Posterior vena cava (tissue), 2 donors: Measurements from ENCODE around the gene TAS2R41. TPM values are rescaled to one million over a fixed set of nuclear protein-coding genes. Genes with fewer than 3 reads are reported as not detected.

Experiments used
- DNase-seq: peaks from one replicate; pipeline ENCODE4 v3.0.0-alpha.2; 2020; ENCODE audit warnings: low spot score
- intact Hi-C, 2 donors: fragments of 100-400 bp; cut with DNase I; formaldehyde crosslinking; loops; one replicate each; pipeline versions ENCODE4 v1.14.1 to v1.14.2; 2022 to 2023
- long read RNA-seq, 2 donors: library from polyadenylated mRNA; unstranded; transcript quantifications; one replicate each; pipeline ENCODE4 v2.0.0, GENCODE V29; 2020 to 2021
- total RNA-seq, 2 donors: library from RNA; stranded (reverse); fragmentation: NEBNext Ultra II Directional; extraction: Animal tissue kit (Norgen Biotek cat#: 25700); gene quantifications; one replicate each; pipeline ENCODE4 v1.2.1, GENCODE V29; 2021
- donor health status: DM: yes; HTN: yes; CAD: no.
- donor health status: DM: yes; HTN: yes; CAD: no.

The TAS2R41 gene, protein sequence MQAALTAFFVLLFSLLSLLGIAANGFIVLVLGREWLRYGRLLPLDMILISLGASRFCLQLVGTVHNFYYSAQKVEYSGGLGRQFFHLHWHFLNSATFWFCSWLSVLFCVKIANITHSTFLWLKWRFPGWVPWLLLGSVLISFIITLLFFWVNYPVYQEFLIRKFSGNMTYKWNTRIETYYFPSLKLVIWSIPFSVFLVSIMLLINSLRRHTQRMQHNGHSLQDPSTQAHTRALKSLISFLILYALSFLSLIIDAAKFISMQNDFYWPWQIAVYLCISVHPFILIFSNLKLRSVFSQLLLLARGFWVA
- total RNA-seq: under 1 TPM; 0.46 to 0.81 TPM
- long read RNA-seq, donor 1: 0 reads
- long read RNA-seq, donor 2: 0 reads

DNA sequence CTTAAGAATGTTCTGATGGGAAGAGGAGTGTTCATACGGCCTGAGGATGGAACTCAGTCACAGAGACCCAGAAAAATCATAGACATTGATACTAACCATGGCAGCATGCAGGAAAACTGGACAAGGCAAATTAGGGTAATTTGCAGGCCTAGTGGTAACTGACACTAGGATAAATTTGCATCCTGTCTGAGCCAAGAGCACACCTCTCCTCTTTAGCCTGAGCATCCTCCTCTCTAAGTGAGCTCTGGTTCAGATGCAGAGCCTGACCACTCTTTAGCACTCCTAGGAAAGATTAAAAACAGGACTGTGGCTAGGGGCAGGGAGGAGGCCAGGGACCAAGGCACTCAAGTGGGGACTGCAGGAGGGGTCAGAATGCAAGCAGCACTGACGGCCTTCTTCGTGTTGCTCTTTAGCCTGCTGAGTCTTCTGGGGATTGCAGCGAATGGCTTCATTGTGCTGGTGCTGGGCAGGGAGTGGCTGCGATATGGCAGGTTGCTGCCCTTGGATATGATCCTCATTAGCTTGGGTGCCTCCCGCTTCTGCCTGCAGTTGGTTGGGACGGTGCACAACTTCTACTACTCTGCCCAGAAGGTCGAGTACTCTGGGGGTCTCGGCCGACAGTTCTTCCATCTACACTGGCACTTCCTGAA lies at the start of gene TAS2R41:
Gene TAS2R41 (plus strand): TSS at position 373 of the 650 bp plus-strand sequence. CDS start 0 bp downstream, at position 373.
- intact Hi-C loops: no loop called here
- no peak for DNase-seq

DNA sequence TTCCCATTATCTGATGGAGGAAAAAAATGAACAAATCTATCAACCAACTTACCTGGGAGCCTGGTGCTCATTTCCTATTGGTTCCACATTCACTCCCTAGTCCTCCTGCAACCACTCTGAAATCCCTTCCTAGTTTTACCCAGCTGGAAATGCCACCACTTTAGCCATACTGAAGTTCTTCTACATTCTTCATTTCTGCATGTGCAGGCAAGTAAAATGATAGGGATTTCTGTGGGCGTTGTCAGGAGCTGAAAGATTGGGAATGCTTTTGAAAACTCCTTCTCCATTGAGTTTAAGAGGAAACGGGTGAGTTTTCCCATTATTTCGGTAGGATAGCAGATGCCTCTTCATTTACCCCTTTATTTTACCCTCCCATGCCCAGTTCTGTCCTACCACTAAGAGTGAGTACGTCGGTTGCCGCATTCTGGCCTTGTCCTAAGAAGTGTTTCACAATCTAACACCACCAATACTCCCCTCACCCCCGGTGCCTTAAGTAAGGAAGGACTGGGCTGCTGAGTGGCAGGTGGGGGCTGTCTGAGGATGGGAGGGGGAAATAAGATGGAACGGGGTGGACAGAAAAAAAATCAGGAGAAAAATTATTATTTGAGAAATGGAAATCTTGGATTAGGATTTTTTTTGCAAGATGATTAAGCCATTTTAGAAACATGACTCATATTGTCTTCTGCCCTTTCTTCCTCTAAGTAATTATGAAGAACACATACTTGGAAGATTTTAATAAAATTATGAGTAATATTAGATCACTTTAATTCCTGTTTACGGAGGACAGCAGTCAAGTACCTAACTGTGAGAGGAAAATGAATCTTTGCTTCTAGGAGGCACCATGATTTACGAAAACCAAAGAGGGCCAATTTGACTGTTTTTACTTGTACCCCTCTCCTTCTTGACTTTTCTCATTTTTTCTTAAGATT lies 47.6 kb upstream of the TAS2R41 start:
- no peak for DNase-seq
- intact Hi-C loops: no loop called here

GRCh38 chr7:143431109-143431508 lies 46.6 kb upstream of the TAS2R41 start:
- intact Hi-C loops: no loop called here

GRCh38 chr7:143433759-143434158 lies 43.9 kb upstream of the TAS2R41 start:
- DNase-seq: no peak
- intact Hi-C loops: no loop called here

More at GRCh38 chr7:143431109-143431508, 46.6 kb upstream of the TAS2R41 start:
- no peak for DNase-seq

DNA sequence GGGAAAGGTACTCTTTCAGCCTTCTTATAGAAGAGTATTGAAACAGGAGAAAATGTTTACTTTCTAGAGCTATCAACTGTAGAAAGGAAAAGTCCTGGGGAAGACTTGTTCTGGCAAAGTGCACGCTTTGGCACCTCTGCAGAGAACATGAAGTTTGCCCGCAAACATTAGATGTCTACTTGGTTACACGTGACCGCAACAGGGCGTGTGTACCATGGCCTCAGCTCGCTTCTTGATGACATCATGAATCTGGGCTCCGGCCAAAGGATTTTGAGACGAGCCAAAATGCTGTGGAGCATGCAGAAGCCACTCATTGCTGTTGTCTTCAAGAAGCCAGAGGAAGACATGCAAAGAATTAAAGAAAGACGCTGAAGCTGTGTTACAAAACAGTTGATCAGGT lies 43.0 kb upstream of the TAS2R41 start:
- peak; percentile 88 for DNase-seq

GRCh38 chr7:143435266-143435665 lies 42.4 kb upstream of the TAS2R41 start:
- intact Hi-C loops: no loop called here
- no peak for DNase-seq

More for the DNA sequence above, 43.0 kb upstream of the TAS2R41 start:
- intact Hi-C loops: no loop called here

- intact Hi-C loops: no loop called here
- no peak for DNase-seq
Observed at GRCh38 chr7:143436325-143436946, 41.2 kb upstream of the TAS2R41 start.

GRCh38 chr7:143437578-143437977 lies 40.1 kb upstream of the TAS2R41 start:
- DNase-seq: no peak
- intact Hi-C loops: no loop called here

GRCh38 chr7:143439866-143440265 lies 37.8 kb upstream of the TAS2R41 start:
- DNase-seq: no peak
- intact Hi-C loops: no loop called here

- intact Hi-C loops: no loop called here
- no peak for DNase-seq
Observed at GRCh38 chr7:143443153-143443552, 34.5 kb upstream of the TAS2R41 start, which contains the start of gene TAS2R60. Gene TAS2R60 (plus strand): TSS chr7:143443453. CDS start chr7:143443453, 0 bp downstream.

DNA sequence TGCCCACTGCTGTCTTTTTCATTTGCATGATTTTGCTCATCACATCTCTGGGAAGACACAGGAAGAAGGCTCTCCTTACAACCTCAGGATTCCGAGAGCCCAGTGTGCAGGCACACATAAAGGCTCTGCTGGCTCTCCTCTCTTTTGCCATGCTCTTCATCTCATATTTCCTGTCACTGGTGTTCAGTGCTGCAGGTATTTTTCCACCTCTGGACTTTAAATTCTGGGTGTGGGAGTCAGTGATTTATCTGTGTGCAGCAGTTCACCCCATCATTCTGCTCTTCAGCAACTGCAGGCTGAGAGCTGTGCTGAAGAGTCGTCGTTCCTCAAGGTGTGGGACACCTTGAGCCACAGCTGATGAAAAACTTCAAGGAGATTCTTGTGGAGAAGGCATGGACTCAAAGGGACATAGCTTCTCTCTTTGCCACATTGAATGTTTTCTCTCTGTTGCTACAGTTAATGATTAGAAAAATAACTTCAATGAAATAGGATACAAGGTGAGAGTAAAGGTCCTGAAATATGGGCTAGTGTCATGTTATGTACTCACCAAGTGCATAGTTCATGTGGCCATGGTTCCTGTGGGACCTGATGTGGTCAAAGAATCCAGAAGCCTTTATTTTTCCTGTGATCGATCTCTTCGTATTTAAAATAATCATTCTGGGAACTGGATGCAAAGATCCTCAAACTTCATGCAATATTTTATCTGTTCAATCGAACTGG lies 33.5 kb upstream of the TAS2R41 start:
- intact Hi-C loops: no loop called here
- no peak for DNase-seq

DNA sequence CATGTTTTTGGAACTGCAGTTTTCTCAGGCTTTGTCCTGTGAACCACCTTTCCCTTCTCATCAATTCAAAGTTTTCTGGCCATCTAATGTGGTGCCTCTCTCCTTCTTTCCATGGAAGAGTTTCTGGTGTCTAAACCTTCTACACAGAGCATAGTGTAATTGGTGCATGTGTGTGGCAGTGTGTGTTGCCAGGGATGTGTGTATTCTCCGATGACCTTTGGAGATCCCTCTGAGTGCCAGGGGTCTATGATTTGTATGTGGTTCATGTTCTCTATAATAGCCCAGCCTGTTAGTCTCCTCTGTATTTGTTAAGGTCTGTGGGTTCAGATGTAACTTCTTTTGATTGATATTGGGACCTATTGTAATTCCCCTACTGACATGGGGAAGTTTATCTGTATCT lies 32.9 kb upstream of the TAS2R41 start:
- intact Hi-C loops: no loop called here
- DNase-seq: no peak

GRCh38 chr7:143447466-143447865 lies 30.2 kb upstream of the TAS2R41 start:
- intact Hi-C loops: no loop called here
- no peak for DNase-seq

GRCh38 chr7:143448429-143448828 lies 29.2 kb upstream of the TAS2R41 start:
- intact Hi-C loops: no loop called here
- DNase-seq: no peak

- no peak for DNase-seq
- intact Hi-C loops: no loop called here
Observed at GRCh38 chr7:143449793-143450192, 27.9 kb upstream of the TAS2R41 start.

DNA sequence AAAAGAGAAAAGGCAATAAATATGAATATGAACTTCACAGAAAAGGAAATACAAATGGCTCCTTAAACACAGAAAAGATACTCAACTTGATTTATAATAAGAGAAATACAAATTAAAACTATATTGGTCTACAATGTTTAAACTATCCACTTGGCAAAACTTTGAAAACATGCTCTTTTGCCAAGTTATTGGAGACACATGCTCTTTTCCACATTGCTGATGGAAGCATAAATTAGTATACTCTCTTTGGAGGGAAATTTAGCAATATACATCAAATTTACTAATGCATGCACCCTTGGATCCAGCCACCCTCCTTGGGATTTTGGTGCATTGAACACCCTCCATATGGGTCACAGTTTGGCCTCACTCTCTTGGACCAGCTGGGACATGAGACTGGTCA lies 26.6 kb upstream of the TAS2R41 start:
- intact Hi-C loops: no loop called here
- DNase-seq: no peak

DNA sequence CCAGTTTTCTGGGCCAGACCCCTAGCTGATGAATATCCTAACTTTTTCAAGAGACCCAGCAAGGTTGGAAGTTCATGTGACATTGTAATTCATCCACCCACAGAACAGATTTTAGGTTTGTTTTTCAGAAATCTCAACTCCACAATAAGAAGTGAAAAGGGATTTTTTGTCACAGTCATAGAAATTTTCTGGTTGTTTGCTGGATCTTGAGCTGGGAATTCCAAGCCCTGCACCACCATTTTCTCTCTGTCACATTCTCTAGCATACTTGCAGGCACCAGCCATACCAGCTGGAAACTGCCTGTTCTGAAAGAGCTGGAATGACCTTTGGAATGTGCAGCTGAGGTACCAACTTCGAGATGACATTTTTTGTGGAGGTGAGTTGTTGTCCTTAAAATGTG lies 25.9 kb upstream of the TAS2R41 start:
- no peak for DNase-seq
- intact Hi-C loops: no loop called here

GRCh38 chr7:143452495-143452894 lies 25.2 kb upstream of the TAS2R41 start:
- intact Hi-C loops: no loop called here
- no peak for DNase-seq
